H1 (cell line): ENCODE measurements around the gene C22orf42. TPM values are rescaled to one million over a fixed set of nuclear protein-coding genes. Genes with fewer than 3 reads are reported as not detected.

ENCODE experiments used
- CTCF ChIA-PET: fragments of 300-600 bp; sonication (Branson Sonifier 250); formaldehyde crosslinking; loops from one replicate; lab custom pipeline; 2021; ENCODE audit not compliant: partially characterized antibody; lab: Charles Lee
- POLR2A ChIA-PET: fragments of 300-600 bp; sonication (Branson Sonifier 250); formaldehyde crosslinking; loops from one replicate; lab custom pipeline; 2021; ENCODE audit warnings: inconsistent platforms; ENCODE audit not compliant: partially characterized antibody; lab: Charles Lee
- DNase-seq, 2 experiments: peaks; one replicate each; pipeline versions ENCODE4 v3.0.0 to v3.0.0-alpha.2; 2010 to 2022; ENCODE audit warnings: low spot score in 2 of 2, low read depth in 1 of 2, mixed read lengths in 1 of 2
- FAIRE-seq: peaks from 2 replicates; lab custom pipeline; 2011; peaks lifted over from hg19 to GRCh38; lab: Jason Lieb, UNC
- H2AFZ ChIP-seq: 2 replicates; pipeline ENCODE4 v1.8.1; 2012; ENCODE audit warnings: low read length, inconsistent platforms
- H2AK5ac ChIP-seq: 2 replicates; pipeline ENCODE4 v1.6.1; 2013; ENCODE audit warnings: low read depth, low read length
- H2BK120ac ChIP-seq: replicated peaks from 2 replicates; pipeline ENCODE3; 2013; ENCODE audit warnings: low read depth, low read length, inconsistent platforms
- H2BK12ac ChIP-seq: 2 replicates; pipeline ENCODE4 v1.6.1; 2013; ENCODE audit warnings: low read depth, low read length
- H2BK15ac ChIP-seq: 2 replicates; pipeline ENCODE4 v1.6.1; 2013; ENCODE audit warnings: low read length
- H2BK20ac ChIP-seq: 2 replicates; pipeline ENCODE4 v1.6.1; 2013; ENCODE audit warnings: low read length
- H2BK5ac ChIP-seq: 2 replicates; pipeline ENCODE4 v1.6.1; 2013; ENCODE audit warnings: low read depth, low read length
- H3K14ac ChIP-seq: 2 replicates; pipeline ENCODE4 v1.6.1; 2013; ENCODE audit warnings: inconsistent platforms; ENCODE audit not compliant: insufficient read length
- H3K18ac ChIP-seq: 2 replicates; pipeline ENCODE4 v1.6.1; 2013; ENCODE audit warnings: low read length; ENCODE audit errors: extremely low read depth
- H3K23ac ChIP-seq: 2 replicates; pipeline ENCODE4 v1.6.1; 2013; ENCODE audit warnings: inconsistent platforms; ENCODE audit not compliant: insufficient read length
- H3K23me2 ChIP-seq: 2 replicates; pipeline ENCODE4 v1.6.1; 2013; ENCODE audit warnings: low read depth, low read length
- H3K27ac ChIP-seq: 2 replicates; pipeline ENCODE4 v1.6.1; 2011; ENCODE audit warnings: low read depth, low read length, inconsistent platforms
- H3K27me3 ChIP-seq, 4 experiments: replicated peaks in 1 of 4; 1 replicate in 1 of 4; 2 replicates in 3 of 4; pipeline versions ENCODE4 v1.6.1 to v1.8.1; 2011 to 2013; ENCODE audit warnings: low read length in 3 of 4, mild to moderate bottlenecking in 3 of 4, inconsistent platforms in 2 of 4, mixed read lengths in 2 of 4, moderate library complexity in 1 of 4; ENCODE audit not compliant: control insufficient read depth in 3 of 4, insufficient read depth in 3 of 4; ENCODE audit errors: extremely low read depth in 1 of 4
- H3K36me3 ChIP-seq, 4 experiments: 2 replicates each; pipeline versions ENCODE4 v1.6.1 to v1.8.1; 2011 to 2013; ENCODE audit warnings: mild to moderate bottlenecking in 4 of 4, low read length in 3 of 4, moderate library complexity in 2 of 4, control low read depth in 1 of 4, inconsistent platforms in 1 of 4; ENCODE audit not compliant: insufficient read depth in 4 of 4, control insufficient read depth in 2 of 4
- H3K4ac ChIP-seq: replicated peaks from 2 replicates; pipeline ENCODE3; 2013; ENCODE audit warnings: low read length, low read depth, mixed read lengths, inconsistent platforms; ENCODE audit not compliant: insufficient read length
- H3K4me1 ChIP-seq, 4 experiments: replicated peaks in 1 of 4; 1 replicate in 1 of 4; 2 replicates in 3 of 4; pipeline versions ENCODE4 v1.6.1 to v1.8.1; 2011 to 2013; ENCODE audit warnings: low read length in 3 of 4, inconsistent platforms in 2 of 4, mixed read lengths in 1 of 4; ENCODE audit not compliant: insufficient read depth in 4 of 4, control insufficient read depth in 3 of 4
- H3K4me2 ChIP-seq, 2 experiments: 2 replicates each; pipeline versions ENCODE4 v1.6.1 to v1.8.1; 2011 to 2013; ENCODE audit warnings: low read depth in 2 of 2, low read length in 2 of 2, control low read depth in 1 of 2, inconsistent platforms in 1 of 2, mild to moderate bottlenecking in 1 of 2; ENCODE audit not compliant: insufficient read depth in 1 of 2
- H3K4me3 ChIP-seq, 4 experiments: fragments of 200-600, 300-600 bp in 1 of 4; sonication (generic), shearing (Covaris generic), sonication (Bioruptor Twin) in 1 of 4; 2 replicates each; pipeline versions ENCODE4 v1.5.1 to v1.8.1; 2011 to 2016; ENCODE audit warnings: low read length in 4 of 4, low read depth in 3 of 4, control low read depth in 2 of 4, inconsistent platforms in 2 of 4, mild to moderate bottlenecking in 2 of 4, mixed read lengths in 1 of 4, moderate library complexity in 1 of 4; ENCODE audit not compliant: insufficient read depth in 2 of 4; ENCODE audit errors: extremely low read depth in 1 of 4
- H3K56ac ChIP-seq: replicated peaks from 2 replicates; pipeline ENCODE3; 2013; ENCODE audit warnings: low read depth, mild to moderate bottlenecking, mixed read lengths, low read length, inconsistent platforms; ENCODE audit not compliant: insufficient read length
- H3K79me1 ChIP-seq: 2 replicates; pipeline ENCODE4 v1.6.1; 2013; ENCODE audit warnings: low read depth, low read length, control low read depth
- H3K79me2 ChIP-seq, 2 experiments: 2 replicates each; pipeline versions ENCODE4 v1.6.1 to v1.8.1; 2012 to 2013; ENCODE audit warnings: low read length in 2 of 2, mild to moderate bottlenecking in 2 of 2, inconsistent platforms in 1 of 2; ENCODE audit not compliant: insufficient read depth in 2 of 2, control insufficient read depth in 1 of 2
- H3K9ac ChIP-seq, 4 experiments: replicated peaks in 1 of 4; 1 replicate in 1 of 4; 2 replicates in 3 of 4; pipeline versions ENCODE4 v1.6.1 to v1.8.1; 2011 to 2013; ENCODE audit warnings: low read depth in 3 of 4, low read length in 3 of 4, control low read depth in 2 of 4, mild to moderate bottlenecking in 2 of 4, moderate library complexity in 2 of 4, inconsistent platforms in 1 of 4; ENCODE audit errors: extremely low read depth in 1 of 4
- H3K9me3 ChIP-seq, 2 experiments: 2 replicates each; pipeline versions ENCODE4 v1.6.1 to v1.8.1; 2012 to 2013; ENCODE audit warnings: mild to moderate bottlenecking in 2 of 2, moderate library complexity in 2 of 2, control low read depth in 1 of 2, inconsistent platforms in 1 of 2, low read depth in 1 of 2, low read length in 1 of 2, mixed read lengths in 1 of 2; ENCODE audit not compliant: insufficient read depth in 2 of 2
- H4K20me1 ChIP-seq, 2 experiments: replicated peaks in 1 of 2; 2 replicates each; pipeline versions ENCODE3 to v1.8.1; 2011 to 2013; ENCODE audit warnings: inconsistent platforms in 2 of 2, low read length in 2 of 2, mild to moderate bottlenecking in 1 of 2; ENCODE audit not compliant: insufficient read depth in 2 of 2, control insufficient read depth in 1 of 2
- H4K5ac ChIP-seq: 2 replicates; pipeline ENCODE4 v1.6.1; 2013; ENCODE audit warnings: low read length, low read depth, mixed read lengths, inconsistent platforms; ENCODE audit not compliant: insufficient read length
- H4K8ac ChIP-seq: 2 replicates; pipeline ENCODE4 v1.8.0; 2013; ENCODE audit warnings: mild to moderate bottlenecking, moderate library complexity, low read length, inconsistent platforms; ENCODE audit not compliant: insufficient read depth; ENCODE audit errors: extremely low read depth
- H4K91ac ChIP-seq: replicated peaks from 2 replicates; pipeline ENCODE3; 2013; ENCODE audit warnings: low read length, mixed read lengths, inconsistent platforms; ENCODE audit not compliant: insufficient read length
- CTCF ChIP-seq, 3 experiments: IDR thresholded peaks; 1 replicate in 2 of 3; 2 replicates in 1 of 3; pipeline versions ENCODE4 v1.5.1 to v1.6.1; 2011; ENCODE audit warnings: low read length in 3 of 3, mild to moderate bottlenecking in 3 of 3, inconsistent platforms in 2 of 3, low read depth in 1 of 3, moderate library complexity in 1 of 3; ENCODE audit not compliant: insufficient read depth in 1 of 3; ENCODE audit errors: control extremely low read depth in 1 of 3
- MAFK ChIP-seq: IDR thresholded peaks from 2 replicates; pipeline ENCODE4 v1.6.1; 2012; ENCODE audit warnings: low read depth, mild to moderate bottlenecking, improper control_type of control experiment, low read length
- RAD21 ChIP-seq, 2 experiments: IDR thresholded peaks in 1 of 2; conservative IDR thresholded peaks in 1 of 2; 2 replicates each; pipeline ENCODE4 v1.6.1; 2011; ENCODE audit warnings: low read depth in 2 of 2, low read length in 2 of 2, improper control_type of control experiment in 1 of 2, inconsistent platforms in 1 of 2, mild to moderate bottlenecking in 1 of 2, moderate library complexity in 1 of 2
- WGBS, 2 experiments: shearing (Covaris generic) in 1 of 2; methylation state at CpG; one replicate each; pipeline versions ENCODE4 v1.1.6 to v1.1.7; 2013 to 2015; ENCODE audit warnings: low lambda C conversion rate in 2 of 2, mixed read lengths in 2 of 2, inconsistent platforms in 1 of 2, low coverage in 1 of 2, missing lambda C conversion rate in 1 of 2; ENCODE audit not compliant: insufficient replicate concordance in 2 of 2, insufficient coverage in 1 of 2, insufficient read length in 1 of 2; ENCODE audit errors: extremely low coverage in 1 of 2, missing lambda C conversion rate in 1 of 2; 5-methylcytosine and 5-hydroxymethylcytosine counted together
- polyA plus RNA-seq, 7 experiments: library from polyadenylated mRNA; depleted of rRNA in 3 of 7; stranded (reverse) in 5 of 7; unstranded in 2 of 7; fragments of >200 nt in 5 of 7; fragments of 200-250 nt in 2 of 7; gene quantifications; 1 replicate in 5 of 7; 2 replicates in 1 of 7; 4 replicates in 1 of 7; pipeline versions ENCODE4 v1.2.1 to v1.2.3, GENCODE V29; 2011 to 2013; ENCODE audit warnings: missing spikeins in 2 of 7, mixed read lengths in 2 of 7
- total RNA-seq: library from RNA; stranded (reverse); fragmentation: NEBNext Ultra II Directional; extraction: Animal tissue kit (Norgen Biotek cat#: 25700); gene quantifications from 2 replicates; pipeline ENCODE4 v1.2.1, GENCODE V29; 2021

The C22orf42 gene
- total and polyA plus RNA-seq, 2 of the 8 experiments (the other 6 are each of a cell fraction or from before 2014, with no cell fraction given), result 0.50 TPM; not detected in 1

GRCh38 chr22:32127904-32128303 is 31.2 kb downstream of the C22orf42 start:
- Histone ChIP-seq H3K23me2 (no peaks in the 10 kb centered on the region), H3K9ac (no peak overlapping the region), H3K4ac (no peak overlapping the region), H3K4me2 (no peak overlapping the region), H3K23ac (no peak overlapping the region), H3K27ac (no peak overlapping the region), H3K18ac (no peak overlapping the region), H3K79me2 (no peaks in the 10 kb centered on the region), H2BK15ac (no peak overlapping the region)
- ChIA-PET CTCF (interaction anchor here (0.8 to 2.5 kb wide), 9 partner anchors 13 to 873 kb away, joined by 3 to 9 read pairs (median 3); no protein-coding TSS in a partner anchor), POLR2A (no interaction called here)
- WGBS, 2 experiments, result 44% methylated on average over 4 of the region's 4 CpGs; no CpG with 5 or more reads in 1 of the 2 experiments
- DNase-seq (peak; percentile 27 to 68), FAIRE-seq (no peak)
- TF ChIP-seq CTCF (IDR thresholded peaks at IDR 0.05; ENCODE audit: control extremely low read depth in 1 of 3, insufficient read depth in 1 of 3, low read depth in 1 of 3, low read length in 3 of 3), result peak; percentile 78 to 82 (median 80)
- TF ChIP-seq RAD21 (IDR thresholded peaks at IDR 0.05 in 1 of 2, conservative IDR thresholded peaks at IDR 0.05 in 1 of 2; ENCODE audit: low read depth in 2 of 2, low read length in 2 of 2), result peak; percentile 51 to 63
- TF ChIP-seq MAFK, result no peak
- TF ChIP-seq, all 59 proteins: peak for 2
- Histone ChIP-seq H3K4me1 (no peaks in the 10 kb centered on the region), H3K56ac (no peak overlapping the region), H4K8ac (no peak overlapping the region), H3K14ac (no peak overlapping the region), H3K4me3 (no peak overlapping the region), H4K5ac (no peak overlapping the region), H2BK20ac (no peak overlapping the region), H3K79me1 (no peaks in the 10 kb centered on the region), H4K91ac (no peak overlapping the region), H4K20me1 (no peaks in the 10 kb centered on the region), H3K9me3 (no peaks in the 10 kb centered on the region), H2AK5ac (no peak overlapping the region), H2BK5ac (no peak overlapping the region), H2BK120ac (no peak overlapping the region), H2AFZ (no peak overlapping the region), H2BK12ac (no peak overlapping the region), H3K27me3 (no peaks in the 10 kb centered on the region), H3K36me3 (no peaks in the 10 kb centered on the region)
